HCT116 (cell line): ENCODE data around the gene ISOC2. TPM values are rescaled to one million over a fixed set of nuclear protein-coding genes. Genes with fewer than 3 reads are reported as not detected.
A peak's percentile ranks its signal among the peaks of the same experiment; 100 is the strongest.

Experiments
- ATAC-seq: fragments of 200-7000 bp; cut with Tn5 transposase; 2 replicates; pipeline ENCODE4 v1.9.1; 2020; ENCODE audit warnings: mild to moderate bottlenecking, moderate library complexity
- BruUV-seq: library from RNA; stranded (reverse); fragments of 400-500 nt; replicated peaks from 2 replicates; lab custom pipeline; 2021; lab: Mats Ljungman, UMichigan
- CTCF ChIA-PET: fragments of 300-600 bp; sonication (Branson Sonifier 250); formaldehyde crosslinking; loops from one replicate; lab custom pipeline; 2021; ENCODE audit warnings: antibody characterized with exemption; lab: Charles Lee
- POLR2A ChIA-PET: fragments of 300-600, 350-600 bp; sonication (Branson Sonifier 250); formaldehyde crosslinking; loops from one replicate; lab custom pipeline; 2021; ENCODE audit warnings: antibody characterized with exemption; lab: Charles Lee
- RAD21 ChIA-PET, 2 experiments: fragments of 300-600 bp; sonication (Branson Sonifier 250); formaldehyde crosslinking; loops; one replicate each; lab custom pipeline; 2023; ENCODE audit warnings: low total read pairs in 2 of 2; ENCODE audit not compliant: uncharacterized antibody in 2 of 2, unreplicated experiment in 2 of 2, low non-redundant PET in 1 of 2; lab: Charles Lee
- DNase-seq: peaks from one replicate; pipeline ENCODE4 v3.0.0-alpha.2; 2010; ENCODE audit warnings: low read depth, low spot score
- H2AFZ ChIP-seq: fragments of 200-600 bp; shearing (Covaris generic), sonication (generic); 2 replicates; pipeline ENCODE4 v1.6.1; 2017; ENCODE audit warnings: low read depth, mixed run types, mixed read lengths, antibody characterized with exemption, low read length; ENCODE audit not compliant: poor library complexity, severe bottlenecking
- H3K27ac ChIP-seq: 2 replicates; pipeline ENCODE4 v1.5.1; 2012; ENCODE audit warnings: low read depth, low read length
- H3K27me3 ChIP-seq: fragments of 200-600 bp; sonication (generic); 2 replicates; pipeline ENCODE4 v1.6.1; 2016; ENCODE audit warnings: mixed run types, low read length, mixed read lengths; ENCODE audit not compliant: insufficient read depth
- H3K36me3 ChIP-seq, 2 experiments: fragments of 200-500 bp in 1 of 2; fragments of 200-600 bp in 1 of 2; sonication (Bioruptor generic) in 1 of 2; sonication (generic) in 1 of 2; 2 replicates each; pipeline versions ENCODE4 v1.5.1 to v1.6.1; 2014 to 2016; ENCODE audit warnings: low read length in 2 of 2, inconsistent platforms in 1 of 2, mixed read lengths in 1 of 2, mixed run types in 1 of 2; ENCODE audit not compliant: insufficient read depth in 2 of 2, control insufficient read depth in 1 of 2
- H3K4me1 ChIP-seq, 2 experiments: fragments of 200-600 bp in 1 of 2; sonication (generic) in 1 of 2; 2 replicates each; pipeline versions ENCODE4 v1.5.1 to v1.6.1; 2012 to 2017; ENCODE audit warnings: low read length in 2 of 2, inconsistent platforms in 1 of 2, mild to moderate bottlenecking in 1 of 2, mixed read lengths in 1 of 2, mixed run types in 1 of 2, moderate library complexity in 1 of 2; ENCODE audit not compliant: insufficient read depth in 2 of 2, control insufficient read depth in 1 of 2
- H3K4me2 ChIP-seq: fragments of 200-600 bp; sonication (generic); 2 replicates; pipeline ENCODE4 v1.6.1; 2017; ENCODE audit warnings: mixed run types, low read length, mixed read lengths
- H3K4me3 ChIP-seq, 2 experiments: fragments of 200-600 bp in 1 of 2; sonication (generic) in 1 of 2; replicated peaks in 1 of 2; 2 replicates each; pipeline ENCODE4 v1.5.1; 2011 to 2016; ENCODE audit warnings: low read length in 2 of 2, control low read depth in 1 of 2, low read depth in 1 of 2, mild to moderate bottlenecking in 1 of 2, mixed read lengths in 1 of 2, mixed run types in 1 of 2
- H3K79me2 ChIP-seq: fragments of 200-600 bp; sonication (generic); 2 replicates; pipeline ENCODE4 v1.6.1; 2017; ENCODE audit warnings: mild to moderate bottlenecking, mixed run types, low read length, moderate library complexity, mixed read lengths; ENCODE audit not compliant: insufficient read depth
- H3K9ac ChIP-seq: fragments of 200-600 bp; sonication (generic); 2 replicates; pipeline ENCODE4 v1.6.1; 2016; ENCODE audit warnings: low read length, mixed read lengths
- H3K9me2 ChIP-seq: fragments of 200-600 bp; sonication (generic), shearing (Covaris generic); 2 replicates; pipeline ENCODE4 v1.6.1; 2017; ENCODE audit warnings: mixed run types, mild to moderate bottlenecking, moderate library complexity; ENCODE audit not compliant: insufficient read depth
- H3K9me3 ChIP-seq, 2 experiments: fragments of 200-500 bp in 1 of 2; fragments of 200-600 bp in 1 of 2; sonication (Bioruptor generic) in 1 of 2; sonication (generic) in 1 of 2; 2 replicates each; pipeline ENCODE4 v1.6.1; 2014 to 2017; ENCODE audit warnings: low read length in 2 of 2, mixed read lengths in 2 of 2, inconsistent platforms in 1 of 2, low read depth in 1 of 2, mild to moderate bottlenecking in 1 of 2, mixed run types in 1 of 2, moderate library complexity in 1 of 2; ENCODE audit not compliant: control insufficient read depth in 1 of 2, insufficient read depth in 1 of 2
- H4K20me1 ChIP-seq: fragments of 200-600 bp; sonication (generic), shearing (Covaris generic); 2 replicates; pipeline ENCODE4 v1.6.1; 2017; ENCODE audit warnings: mixed run types, mild to moderate bottlenecking, moderate library complexity; ENCODE audit not compliant: insufficient read depth
- CBX3 ChIP-seq: IDR thresholded peaks from 2 replicates; pipeline ENCODE4 v1.6.1; 2012; ENCODE audit warnings: low read depth
- CEBPB ChIP-seq: IDR thresholded peaks from 2 replicates; pipeline ENCODE4 v1.6.1; 2012; ENCODE audit warnings: low read depth
- EGR1 ChIP-seq: IDR thresholded peaks from 2 replicates; pipeline ENCODE4 v1.6.1; 2012; ENCODE audit warnings: low read depth
- ELF1 ChIP-seq: IDR thresholded peaks from 2 replicates; pipeline ENCODE4 v1.6.1; 2012; ENCODE audit warnings: low read depth, borderline replicate concordance
- EZH2 ChIP-seq: fragments of 200-600 bp; sonication (generic); IDR thresholded peaks from 2 replicates; pipeline ENCODE4 v1.6.1; 2017; ENCODE audit warnings: antibody characterized with exemption, mixed run types
- EZH2phosphoT487 ChIP-seq: fragments of 200-600 bp; IDR thresholded peaks from 2 replicates; pipeline ENCODE4 v1.6.1; 2018; ENCODE audit warnings: antibody characterized with exemption, borderline replicate concordance
- FOSL1 ChIP-seq: IDR thresholded peaks from 2 replicates; pipeline ENCODE4 v1.6.1; 2012; ENCODE audit warnings: low read depth
- JUND ChIP-seq: IDR thresholded peaks from 2 replicates; pipeline ENCODE4 v1.6.1; 2012
- POLR2A ChIP-seq: IDR thresholded peaks from 2 replicates; pipeline ENCODE4 v1.7.0; 2011; ENCODE audit warnings: borderline replicate concordance; ENCODE audit not compliant: insufficient read depth, insufficient read length; ENCODE audit errors: extremely low read depth
- POLR2AphosphoS5 ChIP-seq: IDR thresholded peaks from 2 replicates; pipeline ENCODE4 v1.6.1; 2011; ENCODE audit warnings: mild to moderate bottlenecking, low read depth, low read length, moderate library complexity
- RAD21 ChIP-seq: IDR thresholded peaks from 2 replicates; pipeline ENCODE4 v1.6.1; 2012; ENCODE audit warnings: low read depth, mild to moderate bottlenecking
- SRF ChIP-seq: IDR thresholded peaks from 2 replicates; pipeline ENCODE4 v1.6.1; 2012; ENCODE audit warnings: low read depth
- TCF7L2 ChIP-seq: IDR thresholded peaks from 2 replicates; pipeline ENCODE4 v1.7.0; 2011; ENCODE audit warnings: borderline replicate concordance, inconsistent platforms; ENCODE audit not compliant: insufficient read depth, insufficient read length; ENCODE audit errors: extremely low read depth
- YY1 ChIP-seq: IDR thresholded peaks from 2 replicates; pipeline ENCODE4 v1.6.1; 2011; ENCODE audit warnings: low read length, low read depth, moderate library complexity, mild to moderate bottlenecking; ENCODE audit not compliant: insufficient replicate concordance; ENCODE audit errors: extremely low read depth
- ZNF274 ChIP-seq: fragments of 200-500 bp; sonication (Bioruptor generic); IDR thresholded peaks from 2 replicates; pipeline ENCODE4 v1.6.1; 2014; ENCODE audit warnings: mild to moderate bottlenecking, low read depth, low read length, inconsistent platforms
- intact Hi-C: fragments of 100-400 bp; cut with micrococcal nuclease; formaldehyde crosslinking; loops from 2 replicates; pipeline ENCODE4 v1.10.0; 2022
- total RNA-seq: library from RNA; stranded (reverse); gene quantifications from one replicate; pipeline ENCODE4 v1.2.1, GENCODE V29; 2021; ENCODE audit not compliant: unreplicated experiment
- TF ChIP-seq, protein P1 (sequence below): IDR thresholded peaks from 2 replicates; pipeline ENCODE4 v1.6.1; 2012
- TF ChIP-seq, protein P2 (sequence below), 3 experiments: fragments of 200-600 bp in 1 of 3; sonication (generic) in 1 of 3; IDR thresholded peaks in 2 of 3; conservative IDR thresholded peaks in 1 of 3; 2 replicates each; pipeline ENCODE4 v1.5.1; 2012 to 2017; ENCODE audit warnings: low read depth in 2 of 3, low read length in 2 of 3, antibody characterized with exemption in 1 of 3, borderline replicate concordance in 1 of 3, control low read depth in 1 of 3, mild to moderate bottlenecking in 1 of 3, mixed read lengths in 1 of 3, mixed run types in 1 of 3, moderate library complexity in 1 of 3; ENCODE audit not compliant: insufficient read depth in 1 of 3

Gene ISOC2
- total RNA-seq, 1 experiment from 2014 or later, result 56.8 TPM

DNA sequence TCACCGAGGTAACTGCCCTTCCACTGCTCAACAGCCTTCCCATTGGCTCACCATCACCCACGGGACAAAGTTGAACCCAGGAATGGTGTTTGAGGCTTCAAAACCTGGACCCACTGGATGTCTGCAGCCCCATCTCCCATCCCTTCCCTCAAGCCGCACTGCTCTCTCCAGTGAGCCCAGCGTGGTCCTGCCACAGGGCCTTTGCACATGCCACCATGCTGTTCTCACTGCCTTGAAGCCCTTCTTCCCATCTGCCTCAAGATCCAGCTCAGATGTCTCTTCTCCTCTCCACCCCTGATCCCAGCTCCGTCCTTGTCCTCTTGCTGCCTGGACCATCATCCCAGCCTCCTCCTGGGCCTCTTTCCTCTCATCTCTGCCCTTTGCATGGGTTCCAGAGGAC lies 22.4 kb downstream of the ISOC2 start (continued):
- TF ChIP-seq YY1, result no peak

- ATAC-seq (peak; percentile 82), DNase-seq (peak; percentile 40)
- Histone ChIP-seq H3K9ac (no peak overlapping the region), H3K36me3 (no peaks in the 10 kb centered on the region), H4K20me1 (no peaks in the 10 kb centered on the region), H3K4me1 (peaks cover 0 to 14% of the 10 kb centered on the region in 2 experiments; a peak in 2 of 4 replicates), H2AFZ (no peak overlapping the region), H3K27me3 (no peaks in the 10 kb centered on the region), H3K9me3 (no peaks in the 10 kb centered on the region), H3K27ac (no peak overlapping the region), H3K4me3 (no peak overlapping the region), H3K9me2 (no peaks in the 10 kb centered on the region), H3K79me2 (no peaks in the 10 kb centered on the region), H3K4me2 (no peak overlapping the region)
- ChIA-PET POLR2A (interaction anchor here (0.7 kb wide), 1 partner anchor 268 kb away, joined by 3 read pairs; no protein-coding TSS in a partner anchor), RAD21 (no interaction called here), CTCF (interaction anchor here (1.1 to 1.4 kb wide), 2 partner anchors 9 to 31 kb away, joined by 3 to 6 read pairs; no protein-coding TSS in a partner anchor)
- intact Hi-C loops, result no loop called here
- no TSS peak for BruUV-seq
- TF ChIP-seq ZNF274 (no peak), YY1 (no peak), RAD21 (no peak), EZH2phosphoT487 (no peak), EZH2 (no peak), CBX3 (no peak), POLR2A (no peak), TCF7L2 (no peak)
Observed at GRCh38 chr19:55437410-55437809, 24.0 kb downstream of the ISOC2 start.

DNA sequence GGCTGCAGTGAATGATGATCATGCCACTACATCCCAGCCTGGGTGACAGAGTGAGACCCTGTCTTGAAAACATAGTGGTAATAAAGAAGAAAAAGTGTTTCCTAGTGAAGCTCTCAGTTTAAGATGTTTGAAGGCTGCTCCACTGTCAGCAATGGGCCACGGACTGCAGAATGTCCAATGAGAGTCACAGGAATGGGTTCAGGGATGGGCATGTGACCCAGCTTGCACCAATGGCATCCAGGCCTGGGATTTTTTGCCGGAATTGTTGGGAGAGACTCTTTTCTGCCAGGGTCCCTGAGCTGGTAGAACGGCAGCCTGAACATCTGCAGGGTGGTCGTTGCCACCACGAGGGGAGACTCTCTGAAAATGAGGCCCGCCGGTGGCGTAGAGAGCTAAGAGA lies 24.6 kb downstream of the ISOC2 start:
- H3K4me2 ChIP-seq, result no peak overlapping the region
- no peaks in the 10 kb centered on the region for H3K36me3 ChIP-seq
- no peak for TF ChIP-seq SRF
- no peak for TF ChIP-seq CBX3
- TF ChIP-seq EZH2phosphoT487, result no peak
- no peak for TF ChIP-seq CEBPB
- no peak for TF ChIP-seq ELF1
- no peak for TF ChIP-seq POLR2AphosphoS5
- no peak for TF ChIP-seq POLR2A
- TF ChIP-seq FOSL1, result no peak
- TF ChIP-seq EGR1, result no peak
- TF ChIP-seq, protein P1, sequence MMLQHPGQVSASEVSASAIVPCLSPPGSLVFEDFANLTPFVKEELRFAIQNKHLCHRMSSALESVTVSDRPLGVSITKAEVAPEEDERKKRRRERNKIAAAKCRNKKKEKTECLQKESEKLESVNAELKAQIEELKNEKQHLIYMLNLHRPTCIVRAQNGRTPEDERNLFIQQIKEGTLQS, result no peak
- no peak for TF ChIP-seq JUND
- TF ChIP-seq, protein P2, sequence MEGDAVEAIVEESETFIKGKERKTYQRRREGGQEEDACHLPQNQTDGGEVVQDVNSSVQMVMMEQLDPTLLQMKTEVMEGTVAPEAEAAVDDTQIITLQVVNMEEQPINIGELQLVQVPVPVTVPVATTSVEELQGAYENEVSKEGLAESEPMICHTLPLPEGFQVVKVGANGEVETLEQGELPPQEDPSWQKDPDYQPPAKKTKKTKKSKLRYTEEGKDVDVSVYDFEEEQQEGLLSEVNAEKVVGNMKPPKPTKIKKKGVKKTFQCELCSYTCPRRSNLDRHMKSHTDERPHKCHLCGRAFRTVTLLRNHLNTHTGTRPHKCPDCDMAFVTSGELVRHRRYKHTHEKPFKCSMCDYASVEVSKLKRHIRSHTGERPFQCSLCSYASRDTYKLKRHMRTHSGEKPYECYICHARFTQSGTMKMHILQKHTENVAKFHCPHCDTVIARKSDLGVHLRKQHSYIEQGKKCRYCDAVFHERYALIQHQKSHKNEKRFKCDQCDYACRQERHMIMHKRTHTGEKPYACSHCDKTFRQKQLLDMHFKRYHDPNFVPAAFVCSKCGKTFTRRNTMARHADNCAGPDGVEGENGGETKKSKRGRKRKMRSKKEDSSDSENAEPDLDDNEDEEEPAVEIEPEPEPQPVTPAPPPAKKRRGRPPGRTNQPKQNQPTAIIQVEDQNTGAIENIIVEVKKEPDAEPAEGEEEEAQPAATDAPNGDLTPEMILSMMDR (IDR thresholded peaks at IDR 0.05 in 2 of 3, conservative IDR thresholded peaks at IDR 0.05 in 1 of 3; ENCODE audit: borderline replicate concordance in 1 of 3, insufficient read depth in 1 of 3, low read depth in 2 of 3, low read length in 2 of 3), result no peak
- H4K20me1 ChIP-seq, result no peaks in the 10 kb centered on the region
- DNase-seq (no peak), ATAC-seq (no peak)
- H3K4me3 ChIP-seq, result no peak overlapping the region
- H3K4me1 ChIP-seq, result peaks cover 0 to 10% of the 10 kb centered on the region in 2 experiments; a peak in 2 of 4 replicates
- BruUV-seq, result no TSS peak
- H3K27me3 ChIP-seq, result no peaks in the 10 kb centered on the region
- no peak overlapping the region for H3K27ac ChIP-seq
- no peaks in the 10 kb centered on the region for H3K9me3 ChIP-seq
- H2AFZ ChIP-seq, result no peak overlapping the region
- H3K9ac ChIP-seq, result no peak overlapping the region
- RAD21 ChIA-PET, result no interaction called here
- CTCF ChIA-PET, result interaction anchor here (1.1 to 1.4 kb wide), 2 partner anchors 9 to 31 kb away, joined by 3 to 6 read pairs; no protein-coding TSS in a partner anchor
- no peaks in the 10 kb centered on the region for H3K9me2 ChIP-seq
- POLR2A ChIA-PET, result no interaction called here
- no peaks in the 10 kb centered on the region for H3K79me2 ChIP-seq
- intact Hi-C loops, result no loop called here
